ENCODE data around the gene AQP12A.
"Not testable (repeated sequence)": the region's sequence is repeated elsewhere in the genome, so short reads cannot be mapped to it uniquely, and the experiment has no call there.

Gene AQP12A

GRCh38 chr2:240663546-240664190 lies 28.0 kb upstream of the AQP12A start:
- DNase-seq, result no peak

DNA sequence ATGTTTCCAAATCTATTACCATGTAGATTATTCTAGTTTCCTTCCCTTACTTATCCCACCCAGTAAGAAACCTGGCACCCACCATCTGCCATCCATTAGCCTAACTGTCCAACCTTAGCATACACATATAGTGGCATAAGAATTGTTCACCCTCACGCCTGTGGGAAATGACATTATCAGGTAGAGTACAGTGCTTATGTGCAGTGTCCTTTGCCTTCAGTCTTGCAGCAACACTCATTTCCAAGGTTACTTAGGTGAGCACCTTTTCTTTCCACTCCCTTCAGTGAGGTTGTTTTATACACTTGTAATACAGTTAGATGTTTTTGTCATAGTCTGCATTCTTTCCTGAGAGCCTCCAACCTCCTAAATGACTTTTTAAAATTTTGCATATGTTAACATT lies 27.0 kb upstream of the AQP12A start:
- DNase-seq, result no peak

DNA sequence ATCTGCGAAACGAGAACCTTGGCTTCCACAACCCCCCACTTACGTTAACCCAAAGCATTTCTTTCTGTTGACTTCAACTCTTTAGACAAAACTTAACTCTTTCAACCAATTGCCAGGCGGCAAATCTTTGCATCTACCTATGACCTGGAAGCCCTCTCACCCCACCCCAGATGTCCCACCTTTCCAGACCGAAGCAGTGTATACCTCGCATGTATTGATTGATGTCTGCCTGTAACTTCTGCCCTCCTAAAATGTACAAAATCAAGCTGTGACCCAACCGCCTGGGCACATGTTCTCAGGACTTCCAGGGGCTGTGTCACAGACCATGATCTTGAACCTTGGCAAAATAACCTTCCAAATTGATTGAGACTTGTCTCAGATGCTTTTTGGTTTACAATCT lies 21.3 kb upstream of the AQP12A start:
- no peak for DNase-seq

- no peak for DNase-seq
These were observed 20.7 kb upstream of the AQP12A start for GRCh38 chr2:240670950-240671349.

GRCh38 chr2:240672076-240672700 lies 19.5 kb upstream of the AQP12A start:
- no peak for DNase-seq

- DNase-seq, result peak; percentile 22
These were observed 18.9 kb upstream of the AQP12A start for GRCh38 chr2:240672701-240673190.

DNA sequence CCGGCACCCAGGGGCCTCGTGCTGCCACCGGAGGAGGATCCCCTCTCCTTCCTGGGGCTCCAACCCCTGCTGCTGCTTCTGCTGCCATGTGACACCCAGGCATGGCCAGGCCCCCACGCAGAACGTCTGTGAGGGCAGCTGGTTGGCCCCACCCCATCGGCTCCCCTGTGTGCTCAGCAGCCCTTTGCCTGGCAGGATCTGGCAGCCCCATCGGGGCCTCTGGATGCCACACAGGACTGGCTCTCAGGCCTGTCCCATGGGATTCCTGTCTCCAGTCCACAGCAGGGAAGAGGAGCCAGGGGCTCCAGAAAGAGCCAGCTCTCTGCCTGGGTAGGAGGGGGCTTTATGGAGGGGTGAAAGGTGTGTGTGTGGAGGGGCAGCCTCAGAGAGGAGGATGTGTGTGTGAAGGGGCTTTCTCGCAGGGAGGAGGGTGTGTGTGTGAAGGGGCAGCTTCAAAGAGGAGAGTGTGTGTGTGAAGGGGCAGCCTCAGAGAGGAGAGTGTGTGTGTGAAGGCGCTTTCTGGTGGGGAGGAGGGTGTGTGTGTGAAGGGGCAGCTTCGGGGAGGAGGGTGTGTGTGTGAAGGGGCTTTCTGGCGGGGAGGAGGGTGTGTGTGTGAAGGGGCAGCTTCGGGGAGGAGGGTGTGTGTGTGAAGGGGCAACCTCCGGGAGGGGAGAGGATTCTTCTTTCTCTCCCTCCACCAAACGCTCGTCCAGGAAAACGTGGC lies 17.0 kb upstream of the AQP12A start:
- DNase-seq, result not testable (repeated sequence)

- DNase-seq, result not testable (repeated sequence)
These were observed 16.3 kb upstream of the AQP12A start for GRCh38 chr2:240675345-240675744.

DNA sequence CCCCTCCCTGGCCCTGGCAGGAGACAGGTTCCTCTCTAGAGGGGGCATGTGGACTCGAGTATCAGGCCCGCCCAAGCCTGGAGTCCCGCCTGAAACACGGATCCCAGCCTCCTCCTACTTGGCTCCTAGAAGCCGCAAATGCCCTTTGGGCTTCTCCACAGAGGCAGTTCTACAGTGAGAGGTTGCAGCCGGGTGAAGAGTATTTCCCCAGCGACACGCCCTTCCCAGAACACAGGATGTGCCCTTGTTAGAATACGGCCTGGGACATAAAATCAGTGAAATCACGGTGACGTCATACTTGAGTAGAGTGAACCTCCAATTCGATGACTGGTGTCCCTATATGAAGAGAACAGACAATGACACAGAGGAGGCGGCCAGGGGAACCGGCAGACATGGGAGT lies 13.6 kb upstream of the AQP12A start:
- DNase-seq, result not testable (repeated sequence)

DNA sequence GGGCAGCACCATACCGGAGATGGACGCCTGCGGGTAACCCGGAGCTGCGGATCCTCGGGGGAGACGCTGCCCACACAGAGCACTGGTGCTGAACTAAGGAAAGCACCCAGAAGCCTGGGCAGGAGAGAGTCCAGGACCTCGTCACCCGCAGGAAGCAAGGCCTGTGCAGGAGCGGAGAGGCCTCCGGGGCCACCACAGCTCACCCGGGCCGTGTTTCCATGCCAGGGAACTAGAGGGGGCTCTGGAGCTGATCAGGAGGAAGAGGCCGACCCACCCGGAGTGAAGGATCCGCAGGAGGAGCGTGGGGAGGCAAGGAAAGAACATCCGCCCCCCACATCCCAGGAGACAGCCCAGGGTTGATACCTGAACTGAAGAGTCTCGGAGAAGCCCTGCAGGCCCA lies 12.8 kb upstream of the AQP12A start:
- not testable (repeated sequence) for DNase-seq

DNA sequence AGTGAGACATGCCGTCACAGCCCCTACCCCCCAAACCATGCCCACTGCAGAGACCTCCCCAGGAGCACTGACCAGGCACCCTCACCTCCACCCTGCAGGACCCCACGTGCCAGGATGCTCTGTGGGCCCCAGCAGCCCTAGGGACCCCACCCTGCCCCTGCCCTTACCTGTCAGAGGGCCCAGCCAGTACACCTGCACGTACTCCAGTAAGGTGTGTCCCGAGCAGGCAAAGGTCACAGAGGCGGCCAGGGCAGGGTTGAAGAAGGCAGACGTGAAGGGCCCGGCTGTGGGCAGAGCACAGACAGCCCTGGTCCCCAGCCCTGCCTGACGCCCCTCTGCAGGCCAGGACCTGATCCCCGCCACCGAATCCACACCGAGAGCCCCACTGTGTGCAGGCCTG lies 11.5 kb upstream of the AQP12A start:
- DNase-seq, result not testable (repeated sequence)

DNA sequence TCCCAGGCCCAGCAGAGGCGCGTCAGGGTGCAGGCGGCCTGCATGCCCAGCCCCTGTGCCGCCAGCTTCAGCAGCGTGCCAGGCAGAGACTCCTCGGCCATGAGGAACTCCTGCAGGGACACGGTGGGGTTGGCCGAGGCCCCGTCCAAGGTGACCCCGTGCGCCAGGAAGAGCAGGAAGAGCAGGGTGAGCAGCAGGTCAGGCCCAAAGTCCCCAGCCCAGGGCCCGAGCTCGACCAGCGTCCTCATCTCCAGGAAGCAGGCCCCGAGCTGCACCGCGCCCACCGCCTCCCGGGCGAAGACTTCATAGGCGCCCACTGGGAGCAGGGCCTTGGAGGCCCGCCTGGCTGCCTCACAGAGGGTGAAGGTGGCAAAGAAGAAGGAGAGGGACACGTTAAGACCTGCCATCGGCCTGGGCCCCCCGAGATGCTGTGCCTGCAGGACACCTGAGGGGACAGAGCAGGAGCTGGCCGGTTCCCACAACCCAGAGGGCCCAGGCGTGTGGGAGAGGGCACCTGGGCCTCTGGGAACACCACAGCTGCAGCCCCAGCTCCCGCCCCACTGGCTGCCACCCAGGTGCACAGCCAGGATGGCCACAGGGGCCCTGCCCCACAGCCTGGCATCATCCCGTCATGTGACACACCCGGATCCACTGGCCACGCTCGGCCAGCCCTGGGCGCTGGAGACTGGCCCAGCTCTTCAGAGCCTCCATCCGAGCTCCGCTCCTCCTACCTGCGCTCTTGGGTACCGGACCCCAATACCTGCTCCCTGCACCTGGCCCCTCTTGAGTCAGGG lies 9.0 kb upstream of the AQP12A start, which contains the start of gene AQP12B:
AQP12B (minus strand) TSS at position 455 of the 794 bp plus-strand sequence; CDS start at position 407, 48 bp downstream.
- not testable (repeated sequence) for DNase-seq

DNA sequence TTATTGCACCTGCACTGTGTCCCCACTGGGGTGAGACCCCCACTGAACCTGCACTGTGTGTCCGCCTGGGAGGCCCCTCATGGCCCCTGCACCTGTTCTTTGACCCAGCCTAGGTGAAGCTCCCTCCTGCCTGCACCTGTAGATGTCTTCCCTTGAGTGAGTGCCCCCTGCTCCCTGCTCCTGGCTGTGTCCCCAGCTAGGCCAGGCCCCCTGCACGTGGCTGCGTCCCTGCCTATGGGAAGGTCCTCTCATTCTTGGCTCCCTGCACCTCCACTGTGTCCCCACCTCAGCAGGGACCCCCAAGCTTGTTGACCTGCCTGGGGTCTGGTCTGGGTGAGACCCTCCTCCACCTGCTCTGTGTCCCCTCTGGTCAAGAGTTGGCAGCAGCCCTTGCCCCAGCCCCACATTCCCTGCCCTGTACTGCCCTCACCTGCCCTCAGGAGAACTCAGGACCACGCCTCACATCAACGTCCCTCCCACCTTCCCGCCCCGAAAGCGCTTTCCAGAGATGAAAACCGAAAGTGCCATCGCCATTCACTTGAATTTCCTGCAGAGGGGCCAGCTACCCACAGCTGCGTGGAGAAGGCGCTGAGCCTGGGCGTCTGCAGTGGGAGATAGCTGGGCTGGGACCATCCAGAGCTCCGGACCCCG lies 8.2 kb upstream of the AQP12A start:
- DNase-seq, result not testable (repeated sequence)

- DNase-seq, result not testable (repeated sequence)
These were observed 7.5 kb upstream of the AQP12A start for GRCh38 chr2:240683980-240684728.

DNA sequence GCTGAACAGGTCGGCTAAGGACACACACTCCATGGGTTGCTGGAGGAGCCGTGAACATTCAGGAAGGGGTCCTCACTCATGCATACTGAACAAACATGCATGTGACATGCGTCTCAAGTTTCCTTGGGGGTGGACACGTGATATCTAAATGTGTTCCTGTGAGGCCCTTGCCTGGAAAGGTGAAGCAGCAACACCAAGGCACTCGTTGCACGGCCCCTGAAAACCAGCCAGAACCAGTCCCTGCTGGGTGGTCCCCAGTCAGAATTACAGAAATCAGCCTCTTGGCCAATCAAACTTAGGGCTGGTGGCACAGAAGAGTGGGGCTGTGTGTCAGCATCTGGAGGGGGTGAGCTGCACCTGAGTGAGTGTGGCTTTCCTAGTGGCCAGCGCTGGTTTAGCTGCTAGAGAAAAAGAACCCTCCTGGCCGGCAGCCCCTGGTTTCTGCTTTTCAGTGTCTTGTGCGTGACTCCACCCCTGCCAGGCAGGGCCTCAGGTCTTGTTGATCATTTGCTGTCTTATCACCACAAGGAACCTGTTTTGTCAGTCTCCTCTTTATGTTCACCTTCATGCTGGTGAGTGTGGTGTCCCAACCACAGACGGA lies 5.8 kb upstream of the AQP12A start:
- DNase-seq, result no peak

DNA sequence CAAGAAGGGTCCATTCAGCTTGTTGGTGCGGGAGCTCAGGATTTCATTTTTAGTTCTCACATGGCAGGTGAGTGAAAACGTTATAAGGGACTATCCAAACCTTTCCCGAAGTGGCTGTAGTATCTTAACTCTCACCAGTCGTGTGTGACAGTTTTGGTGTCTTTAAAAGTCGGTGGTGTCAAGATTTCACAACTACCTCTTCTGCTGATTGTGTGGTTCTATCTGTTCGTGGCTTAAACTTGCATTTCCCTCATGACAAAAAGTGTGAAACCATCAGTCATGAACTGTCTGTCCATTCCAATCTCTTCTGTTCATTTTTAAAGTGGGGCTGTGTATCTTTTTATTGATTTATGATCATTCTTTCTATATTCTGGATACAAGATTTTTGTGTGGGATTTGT lies 5.2 kb upstream of the AQP12A start:
- DNase-seq, result no peak

GRCh38 chr2:240687045-240687740 lies 4.5 kb upstream of the AQP12A start:
- DNase-seq, result no peak

DNA sequence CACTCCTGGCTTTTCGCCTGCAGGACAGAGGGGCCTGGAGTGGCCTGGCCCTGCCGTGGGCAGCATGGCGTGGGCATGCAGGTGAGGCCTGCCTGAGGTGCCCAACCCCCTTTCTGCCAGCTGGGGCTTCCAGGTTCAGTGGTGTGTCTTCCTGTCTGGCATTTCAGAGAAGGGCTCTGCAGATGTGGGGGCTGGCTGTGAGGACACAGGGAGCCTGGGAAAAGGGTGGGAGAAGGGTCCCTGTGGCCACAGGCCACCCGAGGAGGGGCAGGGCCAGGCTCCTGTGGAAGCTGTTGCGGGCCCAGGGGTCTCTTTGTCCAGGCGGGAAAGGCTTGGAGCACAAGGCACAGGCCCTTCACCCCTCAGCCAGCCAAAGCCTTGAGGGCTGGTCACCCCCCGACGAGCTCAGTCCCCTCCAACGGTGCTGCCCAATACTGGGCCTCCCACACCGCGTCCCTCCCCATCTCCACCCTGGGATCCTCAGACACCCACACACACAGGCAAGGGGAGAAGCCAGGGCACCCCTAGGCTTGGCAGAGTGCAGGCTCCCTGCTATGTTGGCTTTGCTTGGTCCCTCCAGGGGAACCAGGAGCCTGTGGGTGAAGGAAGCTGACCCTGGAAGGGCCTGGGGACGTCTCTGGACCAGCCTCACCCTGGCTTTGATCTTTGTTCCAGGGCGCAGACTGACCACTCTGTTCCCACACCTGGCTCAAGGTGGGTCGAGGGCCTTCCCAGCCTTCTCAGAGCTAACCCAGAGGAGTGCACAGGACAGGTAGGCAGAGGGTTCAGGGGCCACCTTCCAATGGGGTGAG lies 3.7 kb upstream of the AQP12A start:
- no peak for DNase-seq

- no peak for DNase-seq
These were observed 3.1 kb upstream of the AQP12A start for GRCh38 chr2:240688553-240688919.

DNA sequence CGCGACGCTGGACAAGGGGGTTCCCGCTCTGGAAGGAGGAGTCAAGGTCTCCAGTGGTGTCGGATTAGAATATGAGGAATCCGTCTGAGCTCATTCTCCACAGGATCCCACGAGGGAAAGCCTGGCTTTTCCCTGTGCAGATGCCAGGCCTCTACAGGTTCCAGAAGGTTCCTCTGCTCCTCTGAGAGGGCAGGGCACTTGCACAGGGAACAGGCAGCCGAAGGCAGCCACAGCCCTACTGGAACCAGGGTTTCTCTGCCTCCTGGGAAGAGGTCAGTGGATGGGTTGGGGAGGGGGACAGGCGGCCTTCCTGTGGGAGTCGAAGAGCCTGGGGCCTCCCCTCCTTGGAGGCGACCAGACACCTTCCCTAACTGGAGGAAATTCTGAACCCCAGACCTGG lies 1.7 kb upstream of the AQP12A start:
- no peak for DNase-seq
